Brain pericyte (primary cell): Measurements from ENCODE around the gene IQGAP1.
A peak's percentile ranks its signal among the peaks of the same experiment; 100 is the strongest.
"Not testable (repeated sequence)": the region's sequence is repeated elsewhere in the genome, so short reads cannot be mapped to it uniquely, and the experiment has no call there.

Source experiments
- DNase-seq: peaks from one replicate; pipeline ENCODE4 v3.0.0-alpha.2; 2012; ENCODE audit warnings: low read depth, low spot score

Gene IQGAP1

DNA sequence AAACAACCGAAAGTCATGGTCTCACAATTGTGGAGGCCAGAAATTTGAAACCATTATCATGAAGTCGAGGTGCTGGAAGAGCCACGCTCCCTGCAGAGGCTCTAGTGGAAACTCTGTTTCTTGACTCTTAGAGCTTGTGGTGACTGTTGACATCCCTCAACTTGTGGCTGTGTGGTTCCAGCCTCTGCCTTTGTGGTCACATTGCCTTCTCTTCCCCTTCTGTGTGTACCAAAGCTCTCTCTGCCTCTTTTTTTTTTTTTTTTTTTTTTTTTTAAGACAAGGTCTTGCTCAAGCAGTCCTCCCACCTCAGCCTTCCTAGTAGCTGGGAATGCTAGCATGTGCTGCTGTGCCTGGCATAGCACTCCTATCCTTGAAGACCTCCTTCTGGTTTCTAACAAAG is 93.0 kb downstream of the IQGAP1 start:
- no peak for DNase-seq

DNA sequence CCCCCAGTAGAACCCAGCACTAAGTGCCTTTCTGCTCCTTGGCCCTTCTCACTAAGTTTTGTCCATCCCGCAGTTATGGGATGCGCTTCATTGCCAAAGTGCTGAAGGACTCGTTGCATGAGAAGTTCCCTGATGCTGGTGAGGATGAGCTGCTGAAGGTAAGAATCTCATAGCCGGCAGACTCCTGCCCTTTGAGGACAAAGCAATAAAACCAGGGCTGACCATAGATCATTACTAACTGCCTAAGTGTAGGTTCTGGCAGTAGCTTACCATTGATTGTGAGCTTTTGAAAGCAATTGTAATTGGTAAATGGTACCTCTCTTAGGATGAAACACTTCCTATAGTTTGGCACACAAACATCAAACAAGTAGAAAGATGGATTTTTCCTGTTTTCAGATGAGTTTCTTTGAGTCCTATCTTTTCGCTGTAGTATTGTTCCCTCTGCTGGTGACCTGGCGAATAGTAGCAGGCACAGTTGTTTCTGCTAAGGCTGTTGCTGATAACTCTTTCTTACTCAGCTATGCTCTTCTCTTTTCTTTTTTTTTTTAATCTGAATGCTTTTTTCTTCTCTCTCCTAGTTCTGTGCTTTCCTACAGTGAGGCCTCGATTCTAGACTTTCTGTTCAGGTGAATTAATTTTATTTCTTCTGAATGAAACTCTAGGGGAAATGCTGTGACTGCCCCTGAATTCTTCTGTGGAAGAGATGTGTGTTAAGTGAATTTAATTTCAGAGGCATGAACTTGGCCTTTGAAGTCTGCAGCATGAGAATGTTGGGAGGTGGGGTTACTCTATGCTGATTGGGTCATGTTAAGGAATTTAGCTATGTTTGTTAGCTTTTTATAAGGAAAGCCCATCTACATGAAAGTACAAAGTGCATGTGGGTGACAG is 94.3 kb downstream of the IQGAP1 start:
- DNase-seq = peak; percentile 29

DNA sequence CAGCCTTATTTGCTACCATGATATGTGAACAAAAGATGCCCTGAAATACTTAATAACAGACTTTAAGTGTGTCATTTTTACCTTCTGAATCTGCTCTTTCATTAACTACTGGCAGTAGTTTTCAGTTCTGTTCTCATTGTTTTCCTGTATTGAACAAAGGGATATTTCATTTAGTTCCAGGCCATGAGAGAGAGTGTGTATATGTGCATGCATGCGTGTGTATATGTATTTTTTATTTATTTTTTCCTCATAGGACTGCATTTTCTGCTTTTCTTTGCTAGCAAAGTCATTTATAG is 94.9 kb downstream of the IQGAP1 start:
- DNase-seq = no peak

DNA sequence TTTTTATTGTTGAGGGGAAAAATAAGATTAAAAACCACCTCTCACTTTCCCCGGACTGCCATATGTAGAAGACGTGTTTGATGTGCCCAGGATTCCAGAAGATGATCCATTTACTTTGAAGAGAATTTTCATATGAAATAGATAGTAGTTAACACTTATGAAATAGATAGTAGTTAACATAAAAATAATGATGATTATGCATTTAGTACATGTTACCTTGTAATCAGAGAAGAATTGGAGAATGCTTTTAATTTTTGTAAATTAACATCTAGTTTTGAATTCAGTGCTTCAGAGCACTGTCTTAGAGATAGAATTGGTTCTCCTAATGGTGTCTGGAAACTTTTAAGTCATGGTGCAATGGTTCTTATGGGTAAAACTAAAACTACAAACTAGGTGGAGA is 95.6 kb downstream of the IQGAP1 start:
- no peak for DNase-seq

DNA sequence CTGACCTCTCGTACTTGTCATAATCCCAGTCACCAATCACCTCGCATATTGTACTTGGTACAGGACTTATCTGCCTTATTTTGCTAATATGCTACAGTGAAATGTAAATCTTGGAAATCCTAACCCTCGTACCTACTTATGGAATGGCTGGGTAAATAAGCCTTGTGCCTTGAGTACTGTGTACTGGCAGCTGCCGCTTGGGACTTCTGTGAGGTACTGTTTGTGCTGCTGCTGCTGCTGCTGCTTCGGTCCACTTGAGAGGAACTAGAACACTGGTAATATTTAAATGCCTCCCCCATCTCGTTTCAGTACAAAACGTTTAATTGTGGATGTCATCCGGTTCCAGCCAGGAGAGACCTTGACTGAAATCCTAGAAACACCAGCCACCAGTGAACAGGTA is 99.1 kb downstream of the IQGAP1 start:
- DNase-seq = no peak

DNA sequence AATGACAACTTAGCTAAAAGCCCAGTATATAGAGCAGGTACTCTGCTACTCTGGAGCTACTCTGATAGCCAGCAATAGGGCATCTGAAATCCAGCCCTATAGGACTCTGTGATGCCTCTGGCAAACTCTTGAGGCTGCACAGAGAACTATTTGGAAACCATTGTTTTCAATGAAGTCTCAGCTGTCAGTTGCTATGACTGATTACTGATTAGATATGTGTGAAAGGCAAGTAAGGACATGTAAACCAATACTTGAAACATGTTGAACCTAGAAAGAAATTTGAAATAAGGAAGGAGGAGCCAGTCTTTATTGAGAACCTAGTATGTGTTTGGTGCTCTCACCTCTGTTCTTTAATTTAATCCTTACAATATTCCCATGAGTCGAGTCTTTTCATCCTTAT is 101.5 kb downstream of the IQGAP1 start:
- DNase-seq = no peak

DNA sequence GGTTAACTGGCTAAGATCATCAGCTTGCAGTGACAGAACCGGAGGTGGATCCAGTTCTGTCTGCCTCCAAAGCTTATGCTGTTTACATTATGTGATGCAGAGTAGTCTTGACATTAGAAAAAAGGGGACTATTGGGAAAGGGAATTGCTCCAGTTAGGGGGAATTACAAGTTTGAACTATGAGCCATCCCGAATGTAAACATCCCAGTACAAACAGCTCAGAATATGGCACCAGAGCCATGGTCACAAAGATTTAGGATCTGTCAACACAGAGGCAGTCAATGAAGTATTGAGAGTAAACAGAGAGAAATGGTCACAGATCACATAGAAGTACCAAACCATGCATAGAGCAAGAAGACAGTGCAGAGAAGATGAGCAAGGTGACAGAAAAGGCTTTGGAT is 101.9 kb downstream of the IQGAP1 start:
- no peak for DNase-seq

DNA sequence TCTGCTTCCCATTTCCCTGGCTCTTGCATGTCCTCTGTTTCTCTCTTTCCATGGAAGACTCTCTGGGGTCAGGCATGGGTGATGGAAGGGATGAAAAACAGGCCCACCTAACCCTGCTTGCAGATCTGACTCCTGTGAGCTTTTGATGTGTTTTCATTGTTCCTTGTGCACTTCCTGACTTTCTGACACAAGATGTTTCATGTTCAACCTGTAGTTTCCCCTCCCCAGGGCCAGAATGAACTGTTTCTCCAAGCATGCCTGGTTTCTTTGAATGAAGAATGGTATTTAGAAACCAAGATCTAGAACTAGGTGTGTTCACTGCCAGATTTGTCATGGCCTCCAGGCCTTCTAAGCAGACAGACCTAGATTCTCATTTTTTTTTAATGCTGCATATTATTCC is 105.6 kb downstream of the IQGAP1 start:
- DNase-seq = no peak

DNA sequence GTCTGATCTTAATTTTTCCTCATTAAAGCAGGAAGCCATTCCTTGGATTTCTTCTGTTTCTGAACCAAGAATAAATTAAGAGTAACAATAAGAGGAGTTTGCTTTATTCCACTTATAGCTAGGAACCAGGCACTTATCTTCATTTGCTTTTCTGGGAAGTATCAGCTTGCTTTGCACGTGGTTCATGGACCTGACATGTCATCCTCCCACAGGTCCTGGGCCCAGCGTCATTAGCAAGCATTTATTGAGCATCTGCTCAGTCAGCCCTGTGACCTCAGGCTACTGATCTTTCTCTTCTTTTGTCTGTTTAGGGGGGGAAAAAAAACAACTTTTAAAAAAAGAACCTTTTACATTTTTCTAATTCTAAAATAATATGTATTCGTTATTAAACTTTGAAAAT is 107.0 kb downstream of the IQGAP1 start:
- no peak for DNase-seq

DNA sequence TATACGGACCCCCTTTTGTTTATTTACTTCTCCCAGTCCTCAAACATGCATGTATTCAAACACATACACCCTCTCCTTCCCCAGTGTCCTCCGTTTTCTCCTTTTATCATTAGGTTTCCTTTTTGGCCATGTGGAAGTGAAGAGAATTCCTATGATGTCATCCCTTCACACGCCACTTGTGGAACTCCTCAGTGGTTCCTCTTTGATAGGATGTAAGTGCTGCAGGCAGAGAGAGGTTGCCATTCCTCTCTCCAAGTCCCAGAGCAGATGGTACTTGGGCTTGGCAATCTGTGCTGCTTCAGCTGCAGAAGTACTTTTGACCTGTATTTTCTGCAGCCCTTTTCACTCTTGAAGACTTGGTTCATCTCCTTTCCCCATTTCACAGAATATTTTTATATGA is 108.7 kb downstream of the IQGAP1 start:
- DNase-seq = no peak

DNA sequence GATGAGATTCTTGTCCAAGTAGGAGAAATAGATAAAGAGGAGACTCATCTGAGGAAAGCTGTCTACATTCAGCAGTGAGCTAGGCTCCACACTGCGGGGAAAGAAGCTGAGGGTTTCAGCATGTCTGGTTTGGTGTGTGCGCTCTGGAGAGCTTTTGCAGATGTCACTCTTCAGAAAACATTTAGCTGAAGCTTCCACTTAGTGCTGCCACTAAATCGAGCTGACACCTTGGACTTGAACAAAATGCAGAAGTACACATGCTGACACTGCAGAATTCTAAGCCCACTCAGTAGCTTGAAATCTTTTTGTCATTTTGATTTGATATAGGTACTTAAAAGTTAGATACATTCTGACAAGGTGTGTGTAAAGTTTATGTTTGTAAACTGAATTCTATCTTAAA is 109.3 kb downstream of the IQGAP1 start:
- no peak for DNase-seq

DNA sequence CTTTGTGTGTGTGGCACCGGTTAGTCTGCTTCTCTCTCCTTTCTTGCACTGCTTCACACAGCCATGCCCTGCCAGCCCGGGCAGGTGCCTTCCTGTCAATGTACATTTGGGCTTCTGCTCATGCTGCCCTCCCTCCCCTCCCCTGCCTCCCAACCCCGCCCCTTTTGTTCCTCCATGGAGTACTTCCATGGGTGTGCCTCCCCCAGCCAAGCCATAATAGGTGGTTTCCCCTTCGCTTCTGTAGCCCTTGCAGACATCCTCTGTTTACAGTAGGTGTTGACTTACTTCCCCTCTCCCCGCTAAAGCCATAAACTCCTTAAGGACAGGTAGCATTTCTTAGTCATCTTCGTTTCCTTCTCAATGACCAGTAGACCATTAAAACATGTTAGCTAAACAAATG is 109.9 kb downstream of the IQGAP1 start:
- no peak for DNase-seq

DNA sequence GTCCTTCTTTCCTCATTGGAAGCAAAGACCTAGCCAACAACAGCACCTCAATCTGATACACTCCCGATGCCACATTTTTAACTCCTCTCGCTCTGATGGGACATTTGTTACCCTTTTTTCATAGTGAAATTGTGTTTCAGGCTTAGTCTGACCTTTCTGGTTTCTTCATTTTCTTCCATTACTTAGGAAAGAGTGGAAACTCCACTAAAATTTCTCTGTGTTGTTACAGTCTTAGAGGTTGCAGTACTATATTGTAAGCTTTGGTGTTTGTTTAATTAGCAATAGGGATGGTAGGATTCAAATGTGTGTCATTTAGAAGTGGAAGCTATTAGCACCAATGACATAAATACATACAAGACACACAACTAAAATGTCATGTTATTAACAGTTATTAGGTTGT is 112.1 kb downstream of the IQGAP1 start:
- DNase-seq = no peak

DNA sequence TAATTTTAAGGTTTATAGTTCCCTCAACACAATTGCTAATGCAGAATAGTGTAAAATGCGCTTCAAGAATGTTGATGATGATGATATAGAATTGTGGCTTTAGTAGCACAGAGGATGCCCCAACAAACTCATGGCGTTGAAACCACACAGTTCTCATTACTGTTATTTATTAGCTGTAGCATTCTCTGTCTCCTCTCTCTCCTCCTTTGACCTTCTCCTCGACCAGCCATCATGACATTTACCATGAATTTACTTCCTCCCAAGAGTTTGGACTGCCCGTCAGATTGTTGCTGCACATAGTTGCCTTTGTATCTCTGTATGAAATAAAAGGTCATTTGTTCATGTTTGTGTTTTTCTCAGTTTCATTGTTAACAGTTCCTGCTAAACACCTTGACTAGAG is 113.9 kb downstream of the IQGAP1 start:
- DNase-seq = no peak

DNA sequence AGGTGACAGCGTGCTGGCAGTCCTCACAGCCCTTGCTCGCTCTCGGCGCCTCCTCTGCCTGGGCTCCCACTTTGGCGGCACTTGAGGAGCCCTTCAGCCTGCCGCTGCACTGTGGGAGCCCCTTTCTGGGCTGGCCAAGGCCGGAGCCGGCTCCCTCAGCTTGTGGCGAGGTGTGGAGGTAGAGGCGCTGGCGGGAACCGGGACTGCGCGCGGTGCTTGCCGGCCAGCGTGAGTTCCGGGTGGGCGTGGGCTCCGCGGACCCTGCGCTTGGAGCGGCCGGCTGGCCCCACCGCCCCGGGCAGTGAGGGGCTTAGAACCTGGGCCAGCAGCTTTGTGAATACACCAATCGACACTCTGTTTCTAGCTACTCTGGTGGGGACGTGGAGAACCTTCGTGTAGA is 122.7 kb downstream of the IQGAP1 start:
- not testable (repeated sequence) for DNase-seq

DNA sequence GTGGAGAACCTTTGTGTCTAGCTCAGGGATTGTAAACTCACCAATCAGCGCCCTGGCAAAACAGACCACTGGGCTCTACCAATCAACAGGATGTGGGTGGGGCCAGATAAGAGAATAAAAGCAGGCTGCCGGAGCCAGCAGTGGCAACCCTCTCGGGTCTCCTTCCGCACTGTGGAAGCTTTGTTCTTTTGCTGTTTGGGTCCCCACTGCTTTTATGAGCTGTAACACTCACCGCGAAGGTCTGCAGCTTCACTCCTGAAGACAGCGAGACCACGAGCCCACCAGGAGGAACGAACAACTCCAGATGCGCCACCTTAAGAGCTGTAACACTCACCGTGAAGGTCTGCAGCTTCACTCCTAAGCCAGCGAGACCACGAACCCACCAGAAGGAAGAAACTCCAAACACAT is 123.2 kb downstream of the IQGAP1 start:
- DNase-seq = not testable (repeated sequence)

DNA sequence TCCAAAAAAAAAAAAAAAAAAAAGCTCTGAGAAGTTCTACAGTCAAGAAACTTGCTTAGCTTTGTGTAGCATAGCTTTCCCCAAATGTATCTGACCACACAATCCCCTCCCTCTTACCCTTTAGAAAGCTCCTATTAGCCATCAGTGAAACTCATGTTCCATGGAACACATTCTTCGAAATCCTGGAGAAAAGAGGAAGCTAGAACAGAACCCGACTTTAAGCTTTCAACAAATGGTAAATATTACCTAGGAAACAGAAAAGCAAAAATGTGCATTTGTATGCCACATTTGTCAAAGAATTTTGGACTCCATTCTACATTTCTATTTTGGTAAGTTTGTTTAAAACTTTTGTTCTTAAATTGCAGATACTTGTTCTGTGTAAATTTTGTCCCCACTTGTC is 124.2 kb downstream of the IQGAP1 start:
- DNase-seq = no peak

DNA sequence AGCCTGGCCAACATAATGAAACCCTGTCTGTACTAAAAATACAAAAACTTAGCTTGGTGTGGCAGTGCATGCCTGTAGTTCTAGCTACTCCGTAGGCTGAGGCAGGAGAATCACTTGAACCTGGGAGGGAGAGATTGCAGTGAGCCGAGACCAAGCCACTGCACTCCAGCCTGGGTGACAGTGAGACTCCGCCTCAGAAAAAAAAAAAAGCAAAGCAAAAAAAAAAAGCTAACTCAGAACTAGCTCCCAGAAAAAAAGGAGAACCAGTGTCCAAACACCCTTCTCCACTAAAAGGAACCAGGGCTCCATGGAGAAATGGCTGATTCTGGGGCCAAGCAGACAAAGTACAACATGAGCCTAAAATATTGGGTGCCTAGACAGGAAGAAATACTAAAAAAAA is 124.9 kb downstream of the IQGAP1 start:
- DNase-seq = no peak

DNA sequence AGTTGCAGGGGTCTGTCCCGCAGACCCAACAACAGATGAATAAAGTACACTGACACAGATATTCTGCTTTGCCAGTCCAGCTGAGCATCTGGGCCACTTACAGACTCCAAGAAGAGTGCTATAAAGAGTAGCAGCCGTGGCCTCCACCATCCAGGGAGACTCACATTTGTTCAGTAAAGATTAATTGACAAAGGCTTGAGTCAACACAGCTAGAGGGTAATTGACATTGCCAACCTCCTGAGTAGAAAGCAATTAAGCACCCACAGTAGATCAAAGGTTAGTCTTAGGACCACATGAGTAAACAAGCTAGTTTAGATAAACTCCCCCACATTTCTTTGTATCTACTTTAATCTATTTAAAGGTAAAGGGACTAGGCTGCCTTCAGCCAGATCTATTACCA is 125.4 kb downstream of the IQGAP1 start:
- no peak for DNase-seq

DNA sequence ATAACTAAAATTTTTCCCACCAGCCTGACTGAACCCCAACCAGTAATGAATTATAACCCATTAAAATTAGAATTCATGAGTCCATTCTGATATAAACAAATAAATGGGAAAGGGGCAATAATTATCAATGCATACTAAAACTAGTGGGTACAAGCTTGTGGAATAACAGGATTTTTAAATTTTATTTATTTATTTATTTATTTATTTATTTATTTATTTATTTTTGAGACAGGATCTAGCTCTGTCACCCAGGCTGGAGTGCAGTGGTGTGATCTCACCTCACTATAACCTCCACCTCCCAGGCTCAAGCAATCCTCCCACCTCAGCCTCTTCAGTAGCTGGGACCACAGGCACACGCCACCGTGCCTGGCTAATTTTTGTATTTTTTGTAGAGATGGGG is 125.9 kb downstream of the IQGAP1 start:
- not testable (repeated sequence) for DNase-seq

DNA sequence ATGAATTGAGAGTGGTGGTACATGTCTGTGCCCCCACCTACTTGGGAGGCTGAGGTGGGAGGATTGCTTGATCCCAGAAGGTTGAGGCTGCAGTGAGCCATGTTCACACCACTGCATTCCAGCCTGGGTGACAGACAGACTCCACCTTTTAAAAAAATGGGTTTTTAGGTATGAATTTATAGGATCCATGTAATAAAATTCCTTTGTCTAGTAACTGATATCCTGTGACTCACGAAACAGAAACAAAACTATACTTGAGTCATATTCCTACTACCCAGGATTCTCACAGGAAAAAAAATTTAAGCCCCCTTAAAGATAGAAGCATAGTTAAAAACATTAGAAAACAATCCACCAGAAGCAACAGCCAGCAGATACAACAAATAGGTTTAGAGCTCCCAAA is 131.6 kb downstream of the IQGAP1 start:
- DNase-seq = no peak

DNA sequence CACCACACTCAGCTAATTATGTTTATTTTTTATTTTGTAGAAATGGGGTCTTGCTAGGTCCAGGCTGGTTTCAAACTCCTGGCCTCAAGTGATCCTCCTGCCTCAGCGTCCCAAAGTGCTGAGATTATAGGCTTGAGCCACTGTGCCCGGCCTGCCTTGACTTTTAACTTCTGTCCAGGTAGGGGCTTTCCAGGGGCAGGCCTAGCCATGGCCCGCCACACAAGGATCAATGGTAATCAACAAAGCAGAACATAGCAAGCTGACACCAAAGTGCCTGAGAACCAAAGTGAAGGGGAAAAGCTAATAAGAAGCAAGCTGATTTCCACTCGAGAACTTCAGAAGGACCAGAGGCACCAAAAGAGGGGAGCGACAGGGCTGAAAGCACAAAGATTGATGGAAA is 132.3 kb downstream of the IQGAP1 start:
- DNase-seq = no peak

DNA sequence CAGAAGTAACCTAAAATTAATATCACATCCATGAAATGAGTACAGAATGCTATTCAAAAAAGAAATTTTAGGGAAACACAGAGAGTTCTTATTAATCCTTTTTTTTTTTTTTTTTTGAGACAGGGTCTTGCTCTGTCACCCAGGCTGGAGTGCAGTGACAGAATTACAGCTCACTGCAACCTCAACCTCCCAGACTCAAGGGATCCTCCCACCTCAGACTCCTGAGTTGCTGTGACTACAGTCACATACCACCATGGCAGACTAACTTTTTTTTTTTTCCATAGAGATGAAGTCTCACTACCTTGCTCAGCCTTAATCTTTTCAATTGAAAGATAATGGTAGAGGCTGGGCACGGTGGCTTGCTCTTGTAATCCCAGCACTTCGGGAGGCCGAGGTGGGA is 135.3 kb downstream of the IQGAP1 start:
- no peak for DNase-seq
